Nephron (organoid): ENCODE measurements around the gene TMEM43.

Experiments used
- H3K27ac Mint-ChIP-seq, 3 experiments: 2 replicates each; pipeline ENCODE4 v1.8.0; 2020; ENCODE audit warnings: mixed read lengths in 3 of 3, mild to moderate bottlenecking in 2 of 3, moderate library complexity in 1 of 3
- H3K27me3 Mint-ChIP-seq: 2 replicates; pipeline ENCODE4 v1.8.0; 2021; ENCODE audit warnings: low read depth, mild to moderate bottlenecking, moderate library complexity, mixed read lengths
- H3K36me3 Mint-ChIP-seq: 2 replicates; pipeline ENCODE4 v1.8.0; 2020; ENCODE audit warnings: low read depth, mixed read lengths
- H3K4me1 Mint-ChIP-seq: 2 replicates; pipeline ENCODE4 v1.8.0; 2020; ENCODE audit warnings: mixed read lengths
- H3K4me3 Mint-ChIP-seq, 3 experiments: 2 replicates each; pipeline ENCODE4 v1.8.0; 2020; ENCODE audit warnings: mild to moderate bottlenecking in 3 of 3, mixed read lengths in 3 of 3, moderate library complexity in 2 of 3
- H3K9me3 Mint-ChIP-seq: 2 replicates; pipeline ENCODE4 v1.8.0; 2020; ENCODE audit warnings: mixed read lengths
- TF ChIP-seq, protein P1 (sequence below), 3 experiments: fragments of 200-600 bp; sonication (generic); IDR thresholded peaks; one replicate each; pipeline ENCODE4 v1.5.0; 2021; ENCODE audit warnings: antibody characterized with exemption in 3 of 3; ENCODE audit not compliant: unreplicated experiment in 3 of 3

The TMEM43 gene

GRCh38 chr3:14170531-14171159 lies 45.8 kb downstream of the TMEM43 start:
- H3K27me3 Mint-ChIP-seq, result no peaks in the 10 kb centered on the region
- H3K27ac Mint-ChIP-seq, result no peak overlapping the region
- peaks cover 72% of the 10 kb centered on the region for H3K36me3 Mint-ChIP-seq
- no peak overlapping the region for H3K4me3 Mint-ChIP-seq
- no peaks in the 10 kb centered on the region for H3K9me3 Mint-ChIP-seq
- TF ChIP-seq, protein P1, sequence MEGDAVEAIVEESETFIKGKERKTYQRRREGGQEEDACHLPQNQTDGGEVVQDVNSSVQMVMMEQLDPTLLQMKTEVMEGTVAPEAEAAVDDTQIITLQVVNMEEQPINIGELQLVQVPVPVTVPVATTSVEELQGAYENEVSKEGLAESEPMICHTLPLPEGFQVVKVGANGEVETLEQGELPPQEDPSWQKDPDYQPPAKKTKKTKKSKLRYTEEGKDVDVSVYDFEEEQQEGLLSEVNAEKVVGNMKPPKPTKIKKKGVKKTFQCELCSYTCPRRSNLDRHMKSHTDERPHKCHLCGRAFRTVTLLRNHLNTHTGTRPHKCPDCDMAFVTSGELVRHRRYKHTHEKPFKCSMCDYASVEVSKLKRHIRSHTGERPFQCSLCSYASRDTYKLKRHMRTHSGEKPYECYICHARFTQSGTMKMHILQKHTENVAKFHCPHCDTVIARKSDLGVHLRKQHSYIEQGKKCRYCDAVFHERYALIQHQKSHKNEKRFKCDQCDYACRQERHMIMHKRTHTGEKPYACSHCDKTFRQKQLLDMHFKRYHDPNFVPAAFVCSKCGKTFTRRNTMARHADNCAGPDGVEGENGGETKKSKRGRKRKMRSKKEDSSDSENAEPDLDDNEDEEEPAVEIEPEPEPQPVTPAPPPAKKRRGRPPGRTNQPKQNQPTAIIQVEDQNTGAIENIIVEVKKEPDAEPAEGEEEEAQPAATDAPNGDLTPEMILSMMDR (IDR thresholded peaks at IDR 0.05; ENCODE audit: unreplicated experiment in 3 of 3), result no peak
- peaks cover 7% of the 10 kb centered on the region for H3K4me1 Mint-ChIP-seq

- Mint-ChIP-seq H3K4me3 (no peak overlapping the region), H3K4me1 (peaks cover 22% of the 10 kb centered on the region), H3K9me3 (no peaks in the 10 kb centered on the region), H3K27me3 (no peaks in the 10 kb centered on the region), H3K27ac (no peak overlapping the region), H3K36me3 (peaks cover 53% of the 10 kb centered on the region)
- TF ChIP-seq, protein P1 (IDR thresholded peaks at IDR 0.05; ENCODE audit: unreplicated experiment in 3 of 3), result no peak
Measured at GRCh38 chr3:14172496-14172895, 47.6 kb downstream of the TMEM43 start.

DNA sequence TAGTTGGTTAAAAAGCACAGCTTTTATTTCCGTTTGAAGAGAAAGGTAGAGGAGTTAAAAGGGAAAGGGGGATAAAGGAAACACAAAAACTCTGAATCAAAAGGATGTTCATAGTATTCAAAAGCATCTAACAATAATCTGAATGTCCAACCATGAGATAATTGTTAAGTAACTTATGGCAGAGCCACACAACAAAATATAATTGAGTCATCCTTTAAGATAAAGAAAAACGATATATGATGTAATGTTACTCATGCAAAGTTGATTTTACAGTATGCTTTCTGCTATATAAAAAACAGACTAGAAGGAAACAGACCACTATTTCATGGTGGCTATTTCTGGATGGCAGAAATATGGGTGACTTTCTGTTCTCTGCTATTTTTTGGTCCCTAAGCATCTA lies 49.6 kb downstream of the TMEM43 start:
- no peak overlapping the region for H3K27ac Mint-ChIP-seq
- H3K4me3 Mint-ChIP-seq, result no peak overlapping the region
- TF ChIP-seq, protein P1 (IDR thresholded peaks at IDR 0.05; ENCODE audit: unreplicated experiment in 3 of 3), result no peak
- peaks cover 36% of the 10 kb centered on the region for H3K4me1 Mint-ChIP-seq
- peaks cover 34% of the 10 kb centered on the region for H3K36me3 Mint-ChIP-seq
- no peaks in the 10 kb centered on the region for H3K27me3 Mint-ChIP-seq
- H3K9me3 Mint-ChIP-seq, result no peaks in the 10 kb centered on the region

DNA sequence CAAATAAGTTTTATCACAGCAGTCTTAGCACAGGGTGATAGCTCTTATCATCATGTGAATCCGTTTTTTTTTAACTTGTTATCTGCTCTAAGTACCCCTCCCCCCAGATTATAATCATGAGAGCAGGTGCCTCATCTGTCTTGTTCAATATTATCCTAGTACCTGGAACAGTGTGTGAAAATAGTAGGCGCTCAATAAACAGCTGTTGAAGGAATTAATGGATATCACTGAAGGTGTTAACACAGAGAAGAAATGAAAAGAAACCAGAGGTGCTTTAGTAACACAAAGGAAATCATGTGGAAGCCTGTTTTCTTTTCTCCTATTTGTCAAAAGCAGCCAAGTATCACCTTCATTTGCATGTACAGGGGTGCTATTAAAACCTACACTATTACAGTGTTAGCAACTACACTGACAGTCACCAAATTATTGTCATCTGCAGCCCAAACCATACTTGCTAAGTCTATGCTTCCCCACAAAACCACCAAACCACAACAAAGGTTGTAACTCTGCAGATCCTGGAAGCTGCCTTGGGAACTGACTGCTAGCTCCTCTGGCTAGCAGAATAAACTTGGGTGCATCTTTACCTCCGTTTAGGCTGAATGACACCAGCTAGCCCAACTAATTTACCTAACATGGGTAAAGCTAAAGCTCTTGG lies 50.7 kb downstream of the TMEM43 start:
- H3K36me3 Mint-ChIP-seq, result peaks cover 25% of the 10 kb centered on the region
- no peak overlapping the region for H3K27ac Mint-ChIP-seq
- peaks cover 43% of the 10 kb centered on the region for H3K4me1 Mint-ChIP-seq
- TF ChIP-seq, protein P1 (IDR thresholded peaks at IDR 0.05; ENCODE audit: unreplicated experiment in 3 of 3), result no peak
- no peaks in the 10 kb centered on the region for H3K9me3 Mint-ChIP-seq
- peak overlapping the region; percentile 33 to 69 (median 51) for H3K4me3 Mint-ChIP-seq
- H3K27me3 Mint-ChIP-seq, result no peaks in the 10 kb centered on the region

- peak overlapping the region; percentile 85 to 98 (median 91) for H3K27ac Mint-ChIP-seq
- no peaks in the 10 kb centered on the region for H3K9me3 Mint-ChIP-seq
- TF ChIP-seq, protein P1 (IDR thresholded peaks at IDR 0.05; ENCODE audit: unreplicated experiment in 3 of 3), result no peak
- peaks cover 43% of the 10 kb centered on the region for H3K4me1 Mint-ChIP-seq
- H3K4me3 Mint-ChIP-seq, result peak overlapping the region; percentile 92 to 99 (median 92)
- no peaks in the 10 kb centered on the region for H3K27me3 Mint-ChIP-seq
- peaks cover 18% of the 10 kb centered on the region for H3K36me3 Mint-ChIP-seq
Measured at GRCh38 chr3:14177580-14178246, 52.9 kb downstream of the TMEM43 start.
